Hematopoietic multipotent progenitor cell treated with erythropoietin and hydrocortisone succinate and interleukin-3 and kit ligand, for 15 days (in vitro differentiated cells): Measurements from ENCODE around the gene EMSY.

Experiments
- DNase-seq: peaks from one replicate; pipeline ENCODE4 v3.0.0-alpha.2; 2015; ENCODE audit warnings: low spot score

Gene EMSY

DNA sequence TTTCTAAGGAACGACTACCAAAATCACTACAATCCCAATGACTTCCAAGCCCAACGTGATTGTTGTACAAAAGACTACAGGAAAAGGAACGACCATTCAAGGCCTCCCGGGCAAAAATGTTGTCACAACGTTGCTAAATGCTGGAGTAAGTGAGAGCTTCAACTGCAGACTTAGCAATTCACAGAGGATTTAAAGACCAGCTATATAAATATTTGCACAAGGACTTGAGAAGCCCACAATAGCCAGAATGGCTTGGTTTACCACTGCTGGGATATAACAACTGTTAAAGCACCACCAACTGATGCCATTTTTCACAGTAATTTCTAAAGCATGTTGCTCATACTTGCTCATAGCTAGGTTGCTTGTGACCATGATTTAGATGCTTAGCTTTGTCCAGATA is 78.3 kb downstream of the EMSY start:
- DNase-seq: no peak

DNA sequence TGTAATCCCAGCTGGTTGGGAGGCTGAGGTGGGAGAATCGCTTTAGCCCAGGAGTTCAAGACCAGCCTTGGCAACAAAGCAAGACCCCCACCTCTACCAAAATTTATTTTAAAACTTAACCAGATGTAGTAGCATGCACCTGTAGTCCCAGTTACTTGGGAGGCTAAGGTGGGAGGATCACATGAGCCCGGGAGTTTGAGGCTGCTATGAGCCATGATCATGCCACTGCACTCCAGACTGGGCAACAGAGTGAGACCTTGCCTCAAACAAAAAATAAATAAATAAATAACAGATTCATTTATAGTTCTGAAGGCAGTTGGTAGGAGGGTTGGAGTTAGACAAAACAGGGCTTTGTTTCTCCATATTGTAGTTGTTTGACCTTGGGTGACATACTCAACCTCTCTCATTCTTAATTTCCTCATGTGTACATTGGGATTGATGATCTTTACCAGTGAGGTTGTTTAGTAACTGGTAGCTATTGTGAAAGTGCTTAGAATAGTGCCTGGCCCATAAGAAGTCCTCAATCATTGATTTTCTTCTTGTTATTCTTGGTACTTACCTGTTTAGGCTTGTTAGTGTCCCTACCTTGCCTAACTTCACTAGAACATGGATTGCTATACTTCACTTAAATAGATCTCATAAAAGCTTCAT is 79.1 kb downstream of the EMSY start:
- DNase-seq: no peak

DNA sequence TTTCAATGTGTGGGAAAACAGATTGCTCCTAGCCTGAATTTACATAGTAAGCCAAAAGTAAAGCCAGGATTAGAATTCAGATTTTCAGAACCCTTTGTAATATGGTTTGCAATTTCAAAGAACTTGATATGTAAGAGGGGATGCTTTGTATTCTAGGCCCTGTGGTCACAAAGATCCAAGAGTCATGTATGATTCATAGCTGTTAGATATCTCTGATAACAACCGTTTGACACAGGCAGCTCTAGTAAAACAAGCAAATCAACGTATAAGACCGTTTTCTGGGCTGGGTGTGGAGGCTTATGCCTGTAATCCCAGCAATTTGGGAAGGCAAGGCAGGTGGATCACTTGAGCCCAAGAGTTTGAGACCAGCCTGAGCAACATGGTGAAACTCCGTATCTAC is 79.6 kb downstream of the EMSY start:
- no peak for DNase-seq

DNA sequence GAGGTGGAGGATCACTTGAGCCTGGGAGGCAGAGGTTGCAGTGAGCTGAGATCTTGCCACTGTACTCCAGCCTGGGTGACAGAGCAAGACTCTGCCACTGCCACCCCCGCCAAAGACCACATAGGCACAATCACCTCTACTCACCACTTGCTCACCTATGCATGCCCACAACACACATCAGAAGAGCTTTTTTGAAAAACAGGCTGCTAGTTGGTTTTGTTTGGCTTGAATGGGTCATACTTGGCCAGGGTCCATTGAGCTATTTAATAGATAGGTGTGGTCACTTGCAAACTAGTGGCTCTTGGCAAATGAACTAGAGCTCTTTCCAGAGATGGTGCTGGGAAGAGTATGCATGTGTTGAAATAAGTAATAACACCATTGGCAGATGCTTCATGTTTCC is 80.1 kb downstream of the EMSY start:
- DNase-seq: no peak

DNA sequence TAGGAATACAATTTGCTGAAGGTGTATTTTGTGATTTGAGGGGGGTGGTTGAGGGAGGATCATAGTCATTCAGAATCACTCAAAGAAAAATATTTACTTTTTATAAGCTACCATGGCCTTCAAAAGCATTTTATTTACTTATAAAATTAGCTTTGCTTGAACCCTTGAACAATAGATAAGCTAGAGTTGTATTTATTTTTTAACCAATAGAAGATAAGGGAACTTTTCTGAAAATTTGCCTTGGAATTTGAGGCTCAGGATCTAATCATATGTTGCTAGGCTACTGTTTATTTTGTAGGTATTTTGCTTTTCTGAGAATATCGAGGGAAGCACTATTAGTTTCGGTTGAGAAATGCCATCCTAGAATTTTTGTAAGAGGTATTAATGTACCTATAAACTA is 82.1 kb downstream of the EMSY start:
- no peak for DNase-seq

DNA sequence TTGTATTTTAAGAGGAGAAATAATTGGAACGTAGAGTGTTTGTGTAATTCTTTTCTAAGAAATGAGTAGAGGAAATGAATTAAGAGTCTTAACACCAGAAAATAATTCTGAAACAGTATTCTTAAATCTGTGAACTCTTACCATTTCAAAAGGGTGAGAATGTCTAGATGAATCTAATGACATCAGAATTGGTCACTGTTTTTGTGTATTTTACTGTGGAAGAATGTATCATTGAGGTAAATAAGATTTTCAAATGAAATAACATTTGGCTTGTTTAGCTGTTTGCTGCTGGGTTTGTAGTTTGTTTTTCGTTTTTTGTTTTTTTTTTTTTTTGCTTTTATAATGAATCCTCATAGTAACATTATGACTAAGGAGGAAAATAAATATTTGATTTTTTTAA is 97.6 kb downstream of the EMSY start:
- DNase-seq: no peak

DNA sequence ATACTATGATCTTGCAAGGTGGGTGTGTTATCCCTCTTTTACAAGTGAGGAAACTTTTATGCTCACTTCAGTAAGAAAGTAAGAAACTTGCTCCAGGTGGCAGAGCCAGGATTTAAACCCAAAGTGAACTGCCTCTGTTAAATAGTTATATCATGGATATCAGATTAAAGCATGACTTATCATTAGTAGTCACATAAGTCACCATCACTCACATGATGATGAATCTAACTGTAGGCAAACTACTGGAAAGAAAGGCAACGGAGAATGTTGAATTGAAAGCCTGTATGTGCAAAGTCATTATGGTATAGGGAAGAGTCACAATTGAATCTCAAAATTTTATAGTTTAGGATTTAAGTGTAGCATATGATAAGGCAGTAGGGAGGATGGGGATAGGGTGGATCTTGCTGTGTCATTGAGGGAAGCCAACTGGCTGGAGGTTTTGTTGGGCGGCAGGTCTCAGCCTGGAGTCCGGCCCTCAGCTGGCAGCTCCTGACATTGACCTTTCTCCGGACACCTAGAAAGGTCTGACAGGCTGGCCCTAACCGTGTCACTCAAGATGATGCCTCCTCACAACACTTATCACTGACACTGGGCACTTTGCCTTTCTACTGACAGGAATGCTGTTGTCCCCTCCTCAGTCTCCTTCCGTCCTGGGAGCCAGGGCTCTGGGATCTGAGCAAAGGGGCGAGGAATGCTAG is 98.3 kb downstream of the EMSY start:
- DNase-seq: no peak

DNA sequence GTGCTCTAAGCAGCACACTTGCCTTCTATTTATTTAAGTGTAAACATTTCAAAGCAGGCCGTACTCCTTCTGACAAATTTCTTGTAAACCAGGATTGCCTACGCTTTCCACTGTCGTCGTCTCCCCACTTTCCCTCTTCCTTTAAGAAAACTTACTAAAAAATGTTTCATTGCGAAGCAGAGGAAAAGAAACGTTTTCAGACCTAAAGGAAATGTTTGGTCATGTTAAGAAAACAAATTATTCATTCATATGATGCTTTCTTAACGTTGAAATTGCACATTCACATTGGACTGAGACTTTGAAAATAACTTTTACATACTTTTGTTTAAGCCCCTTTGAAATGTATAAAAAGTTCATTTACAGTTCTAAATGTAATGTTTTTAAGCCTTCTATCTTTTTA is 106.0 kb downstream of the EMSY start:
- no peak for DNase-seq

DNA sequence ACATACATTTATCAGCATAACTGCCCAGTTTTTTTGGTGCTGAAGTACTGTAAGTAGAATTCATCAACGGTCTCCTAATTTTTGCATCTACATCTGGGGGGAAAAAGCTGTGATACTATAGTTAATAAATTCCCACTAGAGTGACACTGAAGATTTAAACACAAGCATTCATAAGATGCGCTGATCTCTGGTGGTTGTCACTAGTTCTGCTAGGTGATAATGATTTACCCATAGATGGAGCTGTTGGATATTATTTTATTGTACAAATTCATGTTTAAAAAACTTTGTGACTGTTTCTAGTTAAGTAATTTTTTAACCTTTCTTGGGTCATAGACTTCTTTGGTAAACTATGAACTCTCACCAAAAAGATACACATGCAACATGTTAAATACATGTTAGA is 106.6 kb downstream of the EMSY start:
- no peak for DNase-seq

DNA sequence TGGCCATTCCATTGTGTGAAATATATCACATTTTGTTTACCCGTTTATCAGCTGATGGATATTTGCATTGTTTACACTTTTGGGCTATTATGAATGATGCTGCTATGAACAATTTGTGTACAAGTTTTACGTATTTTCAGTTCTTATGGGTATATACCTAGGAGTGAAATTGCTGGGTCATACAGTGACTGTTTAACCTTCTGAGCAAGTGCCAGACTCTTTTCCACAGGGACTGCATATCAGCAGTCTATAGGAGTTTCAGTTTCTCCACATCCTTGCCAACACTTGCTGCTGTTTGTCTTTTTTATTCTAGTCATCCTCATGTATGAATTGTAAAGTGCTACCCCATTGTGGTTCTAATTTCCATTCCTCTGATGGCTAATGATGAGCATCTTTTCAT is 108.2 kb downstream of the EMSY start:
- DNase-seq: no peak

DNA sequence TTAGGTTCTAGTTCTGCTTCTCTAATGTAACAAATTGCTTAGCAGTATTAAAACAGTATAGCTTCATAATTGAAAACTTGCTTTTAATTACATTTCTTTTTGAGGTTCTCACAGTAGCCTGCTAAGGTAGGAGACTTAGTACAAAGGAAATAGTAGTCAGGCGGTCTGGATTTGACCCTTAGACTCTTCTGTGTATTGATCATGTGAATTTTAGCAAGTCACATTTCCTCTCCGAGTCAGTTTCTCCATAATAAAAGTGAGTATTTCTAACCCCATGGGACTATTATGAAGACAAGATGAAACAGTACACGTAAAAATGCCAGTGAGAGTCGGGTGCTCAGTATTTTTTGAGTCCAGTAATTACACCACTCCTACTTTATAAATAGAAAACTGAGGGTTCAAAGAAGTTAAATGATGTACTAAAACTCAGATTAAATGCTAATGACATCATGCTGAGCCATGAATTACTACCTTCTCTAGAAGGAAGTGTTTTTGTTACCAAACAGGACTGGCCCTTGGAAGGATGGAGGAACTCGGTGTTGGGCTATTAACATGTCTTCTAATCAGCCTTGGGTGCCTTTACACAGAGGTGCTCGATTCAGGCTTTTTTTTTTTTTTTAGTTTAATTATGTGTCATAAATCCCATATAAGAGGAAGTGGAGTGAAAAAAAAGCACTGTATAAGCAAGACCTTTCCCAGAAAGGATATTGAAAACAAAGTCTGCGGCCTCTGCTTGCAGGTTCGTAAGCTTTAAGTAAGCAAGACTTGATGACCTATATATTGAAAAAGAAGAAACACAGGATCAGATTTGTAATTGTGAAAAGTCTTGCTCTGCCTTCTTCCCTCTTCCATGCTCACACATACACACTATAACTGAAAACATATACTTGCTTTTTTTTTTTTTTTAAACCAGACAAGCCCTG is 109.0 kb downstream of the EMSY start:
- no peak for DNase-seq

DNA sequence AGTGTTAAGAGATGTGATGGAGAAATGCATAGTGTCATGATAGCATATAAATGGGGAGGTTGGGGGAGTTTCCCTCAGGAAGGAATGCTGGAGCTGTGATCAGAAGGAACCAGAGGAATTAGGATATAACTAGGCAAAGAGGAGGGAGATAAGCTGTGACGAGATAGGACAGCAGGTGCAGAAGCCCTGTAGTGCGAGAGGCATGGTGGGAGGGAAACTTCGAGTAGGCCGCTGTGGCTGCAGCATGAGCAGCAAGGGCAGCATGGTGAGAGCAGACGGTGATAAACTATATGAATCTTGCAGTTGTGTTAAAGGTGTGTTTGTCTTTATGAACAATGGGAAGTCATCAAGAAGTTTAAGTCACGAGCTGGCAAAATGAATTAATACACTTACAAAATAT is 109.9 kb downstream of the EMSY start:
- DNase-seq: no peak

DNA sequence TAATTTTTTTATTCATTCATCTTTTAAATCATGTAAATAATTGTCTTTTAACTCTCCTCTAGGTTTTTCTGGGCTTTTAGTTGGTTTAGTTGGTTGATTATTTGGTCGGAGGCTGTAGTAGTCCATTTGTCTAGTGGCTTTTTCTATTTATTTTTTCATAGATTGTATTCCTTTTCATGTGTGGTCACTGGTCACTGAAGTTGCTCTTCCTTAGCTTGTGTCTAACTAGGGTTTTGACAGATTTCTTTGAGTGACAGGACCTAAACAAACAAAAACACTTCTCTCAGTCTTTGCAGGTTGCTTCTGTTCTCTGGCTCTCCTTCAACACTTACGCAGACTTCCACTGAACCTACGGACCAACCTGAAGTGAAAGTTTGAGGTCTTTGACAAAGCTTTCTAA is 112.6 kb downstream of the EMSY start:
- DNase-seq: no peak

DNA sequence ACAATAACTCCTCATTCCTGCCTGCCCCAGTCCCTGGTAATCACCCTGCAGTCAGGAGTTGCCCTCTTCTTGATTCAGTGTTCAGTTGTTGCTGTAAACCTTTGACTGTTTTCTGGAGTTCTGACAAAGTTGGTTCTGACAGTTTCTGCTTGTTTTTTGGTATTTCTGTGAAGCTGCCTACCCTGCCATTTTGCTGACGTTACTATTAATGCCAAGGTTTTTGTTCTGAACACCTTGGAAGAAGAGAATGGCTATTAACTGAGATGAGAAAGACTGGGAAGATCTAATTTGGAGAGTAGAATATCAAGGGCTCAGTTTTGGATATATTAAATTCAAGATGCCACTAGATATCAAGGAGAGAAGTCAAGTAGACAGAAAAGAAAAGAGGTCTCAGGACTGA is 113.7 kb downstream of the EMSY start:
- DNase-seq: no peak

DNA sequence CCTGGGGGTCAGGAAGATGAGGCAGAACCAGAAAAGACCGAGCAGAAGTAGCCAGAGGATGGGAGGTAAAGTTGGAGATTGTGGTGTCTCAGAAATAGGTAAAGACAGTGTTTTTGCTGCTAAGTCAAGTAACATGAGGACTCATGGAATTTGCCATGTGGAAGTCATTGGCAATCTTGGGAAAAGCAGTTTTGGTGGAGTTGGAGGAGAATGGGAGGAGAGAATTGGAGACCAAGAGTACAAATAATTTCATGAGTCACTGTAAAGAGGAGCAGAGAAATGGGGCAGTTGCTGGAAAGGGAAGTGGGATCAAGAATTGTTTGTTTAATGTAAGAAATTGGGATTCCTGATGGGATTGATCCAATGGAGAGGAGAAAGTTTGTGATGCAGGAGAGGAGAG is 114.1 kb downstream of the EMSY start:
- DNase-seq: no peak

DNA sequence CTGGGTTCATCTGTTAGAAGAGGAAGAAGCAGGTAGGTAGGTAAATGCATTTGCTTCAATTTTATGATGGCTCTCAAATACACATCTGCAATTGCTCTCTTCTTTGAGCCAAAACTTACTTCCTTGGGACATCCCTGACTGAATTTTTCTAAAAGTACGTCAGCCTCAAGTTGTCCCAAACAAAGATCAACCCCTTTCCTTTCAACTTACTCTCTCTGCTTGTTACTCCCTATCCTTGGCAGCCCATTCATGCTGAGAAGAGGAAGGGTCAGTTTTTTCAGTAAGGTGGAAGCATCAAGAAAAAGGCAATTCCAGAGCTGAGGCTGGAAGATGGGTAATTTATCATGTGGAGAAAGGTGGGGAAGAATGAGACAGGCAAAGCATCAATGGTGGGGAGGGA is 114.5 kb downstream of the EMSY start:
- no peak for DNase-seq

DNA sequence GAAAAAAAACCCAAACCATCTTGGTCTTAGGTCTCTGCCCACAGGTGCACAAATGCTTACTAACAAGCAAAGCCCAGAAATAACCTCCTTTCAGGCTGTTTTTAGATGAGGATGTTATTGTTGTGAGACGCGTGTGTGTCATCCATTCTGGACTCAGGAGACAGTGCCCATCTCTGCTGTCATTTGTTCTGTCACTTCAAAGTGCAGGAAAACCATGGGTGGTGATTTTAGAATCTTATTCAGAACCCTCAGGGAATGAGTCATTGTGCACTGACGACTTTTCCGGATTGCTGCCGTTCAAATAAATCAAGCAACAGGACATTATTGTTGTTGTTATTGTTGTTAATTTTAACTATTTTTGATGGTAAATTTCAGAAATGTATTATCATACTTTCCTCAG is 115.4 kb downstream of the EMSY start:
- DNase-seq: no peak

DNA sequence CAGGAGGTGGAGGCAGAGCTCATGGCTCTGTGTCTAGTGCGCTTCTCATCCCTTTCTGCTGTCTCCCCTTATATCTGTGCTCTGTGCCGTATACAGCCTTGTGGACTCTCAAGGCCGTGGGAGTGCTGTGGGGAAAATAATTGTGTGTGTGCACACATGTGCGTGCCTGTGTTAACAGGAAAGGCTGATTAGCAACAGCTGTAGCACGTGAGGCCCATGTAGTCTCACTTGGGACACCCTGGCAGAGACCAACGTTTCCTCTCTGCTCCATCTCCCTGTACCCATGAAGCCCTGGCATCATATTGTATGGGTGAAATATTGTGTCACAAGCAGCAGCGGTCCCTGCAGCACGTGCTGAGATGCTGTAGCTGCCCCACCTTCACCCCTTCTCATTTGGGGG is 116.4 kb downstream of the EMSY start:
- no peak for DNase-seq

DNA sequence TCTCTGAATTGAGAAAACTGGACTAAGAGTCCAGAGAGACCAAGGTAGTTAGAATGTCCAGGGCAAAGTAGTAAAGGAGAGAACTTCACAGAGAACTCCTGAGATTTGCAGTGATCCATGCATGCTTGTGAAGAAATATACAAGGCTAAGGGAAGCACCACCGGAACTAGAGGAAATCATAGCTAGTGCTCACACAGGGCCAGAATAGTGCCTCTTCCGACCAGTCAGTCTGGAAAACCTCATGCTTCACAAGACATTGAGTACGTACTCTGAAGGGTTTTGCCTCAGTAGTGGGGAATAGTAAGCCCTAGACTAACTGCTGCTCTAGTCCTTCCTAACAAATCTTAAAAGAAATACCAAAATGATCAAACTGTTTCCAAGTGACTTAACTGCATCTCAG is 117.7 kb downstream of the EMSY start:
- DNase-seq: no peak

DNA sequence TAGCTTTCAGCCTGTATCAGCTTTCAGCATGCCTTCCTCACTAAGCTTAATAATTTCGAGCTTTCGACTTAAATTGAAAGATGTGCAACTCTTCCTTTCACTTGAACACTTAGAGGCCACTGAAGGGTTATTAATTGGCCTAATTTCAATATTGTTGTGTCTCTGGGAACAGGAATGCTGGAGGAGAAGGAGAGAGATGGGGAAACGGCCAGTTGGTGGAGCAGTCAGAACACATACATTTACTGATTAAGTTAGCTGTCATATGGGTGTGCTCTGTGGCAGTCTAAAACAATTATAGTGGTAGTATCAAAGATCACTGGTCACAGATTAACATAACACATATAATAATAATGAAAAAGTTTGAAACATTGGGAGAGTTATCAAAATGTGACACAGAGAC is 119.5 kb downstream of the EMSY start:
- DNase-seq: no peak

DNA sequence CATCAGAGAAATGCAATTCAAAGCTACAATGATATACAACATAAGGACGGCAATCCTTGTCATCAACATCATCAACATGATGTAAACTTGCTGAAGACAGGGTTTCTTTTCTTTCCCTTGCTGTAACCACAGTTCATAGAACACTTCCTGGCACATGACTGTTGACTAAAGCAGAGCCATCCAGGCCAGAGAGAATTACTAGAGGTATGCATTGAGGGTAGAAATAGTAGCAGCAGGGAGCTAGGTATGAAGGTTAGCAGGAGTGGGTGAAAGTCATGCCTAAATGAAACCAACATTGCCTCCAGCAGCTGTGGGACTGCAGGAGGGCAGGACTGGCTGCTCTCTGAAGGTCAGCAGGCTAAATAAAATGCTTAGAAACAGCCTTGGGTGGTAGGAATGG is 122.0 kb downstream of the EMSY start:
- DNase-seq: no peak

DNA sequence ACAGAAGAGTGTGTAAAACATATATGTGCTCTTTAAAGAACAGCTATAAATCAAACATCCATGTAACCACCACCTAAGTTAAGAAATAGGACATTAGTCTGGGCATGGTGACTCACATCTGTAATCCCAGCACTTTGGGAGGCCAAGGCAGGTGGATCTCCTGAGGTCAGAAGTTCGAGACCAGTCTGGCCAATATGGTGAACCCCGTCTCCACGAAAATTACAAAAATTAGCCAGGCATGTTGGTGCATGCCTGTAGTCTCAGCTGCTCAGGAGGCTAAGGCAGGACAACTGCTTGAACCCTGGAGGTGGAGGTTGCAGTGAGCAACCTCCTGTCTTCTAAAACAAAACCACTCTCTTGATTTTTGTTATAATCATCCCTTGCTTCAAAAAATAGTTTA is 122.4 kb downstream of the EMSY start:
- no peak for DNase-seq

DNA sequence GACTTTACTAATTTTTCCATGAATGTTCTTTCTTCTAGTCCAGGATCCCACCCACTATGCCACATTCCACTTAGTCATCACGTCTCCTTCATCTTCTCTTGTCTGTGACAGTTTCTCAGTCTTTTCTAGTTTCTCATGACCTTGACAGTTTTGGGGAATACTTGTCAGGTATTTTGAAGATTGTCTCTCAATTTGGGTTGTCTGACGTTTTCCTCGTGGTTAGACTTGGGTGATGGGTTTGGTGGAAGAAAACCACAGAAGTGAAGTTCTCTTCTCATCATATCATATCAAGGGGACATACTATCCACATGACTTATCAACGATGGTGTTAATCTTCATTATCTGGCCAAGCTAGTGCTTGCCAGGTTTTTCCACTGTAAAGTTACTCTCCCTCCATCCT is 123.3 kb downstream of the EMSY start:
- DNase-seq: no peak
